OCI-LY1 (cell line): ENCODE data around the gene LRRC70.

Experiments used
- H2AFZ ChIP-seq: fragments of 200-600 bp; sonication (generic), shearing (Covaris generic); 2 replicates; pipeline ENCODE4 v1.6.0; 2014; ENCODE audit warnings: antibody characterized with exemption, mild to moderate bottlenecking, low read length
- H3F3A ChIP-seq: fragments of 200-600 bp; sonication (generic), shearing (Covaris generic); 2 replicates; pipeline ENCODE4 v1.6.0; 2014; ENCODE audit warnings: mild to moderate bottlenecking, antibody characterized with exemption, low read length, moderate library complexity; ENCODE audit not compliant: insufficient read depth
- H3K27ac ChIP-seq: fragments of 200-600 bp; sonication (generic); 2 replicates; pipeline ENCODE4 v1.5.1; 2014; ENCODE audit warnings: low read length, mixed run types, mild to moderate bottlenecking, low read depth; ENCODE audit not compliant: poor library complexity, severe bottlenecking
- H3K27me3 ChIP-seq: fragments of 200-600 bp; sonication (generic); 2 replicates; pipeline ENCODE4 v1.6.0; 2014; ENCODE audit warnings: antibody characterized with exemption, mild to moderate bottlenecking, low read length, moderate library complexity; ENCODE audit not compliant: insufficient read depth
- H3K36me3 ChIP-seq: fragments of 200-600 bp; sonication (generic); 2 replicates; pipeline ENCODE4 v1.6.1; 2014; ENCODE audit warnings: mild to moderate bottlenecking, antibody characterized with exemption, low read length, moderate library complexity, mixed read lengths; ENCODE audit not compliant: insufficient read depth
- H3K4me1 ChIP-seq: fragments of 200-600 bp; sonication (generic); 2 replicates; pipeline ENCODE4 v1.5.1; 2014; ENCODE audit warnings: mild to moderate bottlenecking, low read length, moderate library complexity; ENCODE audit not compliant: insufficient read depth, severe bottlenecking
- H3K4me2 ChIP-seq: fragments of 200-600 bp; sonication (generic), shearing (Covaris generic); 2 replicates; pipeline ENCODE4 v1.6.1; 2014; ENCODE audit warnings: low read length
- H3K4me3 ChIP-seq: fragments of 200-600 bp; sonication (generic); 2 replicates; pipeline ENCODE4 v1.5.1; 2014; ENCODE audit warnings: low read length, low read depth, mild to moderate bottlenecking, mixed read lengths; ENCODE audit not compliant: poor library complexity, severe bottlenecking
- H3K79me2 ChIP-seq: fragments of 200-600 bp; shearing (Covaris generic); 2 replicates; pipeline ENCODE4 v1.6.1; 2016; ENCODE audit warnings: mixed run types, low read length, mixed read lengths; ENCODE audit not compliant: insufficient read depth
- H3K9ac ChIP-seq: fragments of 200-600 bp; sonication (generic), shearing (Covaris generic); 2 replicates; pipeline ENCODE4 v1.6.1; 2014; ENCODE audit warnings: mild to moderate bottlenecking, low read length, mixed read lengths
- H3K9me2 ChIP-seq: fragments of 200-600 bp; sonication (generic), shearing (Covaris generic); 2 replicates; pipeline ENCODE4 v1.6.1; 2014; ENCODE audit warnings: low read depth, mild to moderate bottlenecking, low read length, mixed read lengths
- H3K9me3 ChIP-seq: fragments of 200-600 bp; shearing (Covaris generic); 2 replicates; pipeline ENCODE4 v1.6.1; 2014; ENCODE audit warnings: low read length, mixed read lengths
- H4K20me1 ChIP-seq: fragments of 200-600 bp; sonication (generic), shearing (Covaris generic); 2 replicates; pipeline ENCODE4 v1.6.0; 2016; ENCODE audit warnings: mild to moderate bottlenecking, low read length; ENCODE audit not compliant: insufficient read depth
- CTCF ChIP-seq: fragments of 200-600 bp; sonication (generic), shearing (Covaris generic); IDR thresholded peaks from 2 replicates; pipeline ENCODE4 v1.5.1; 2017; ENCODE audit warnings: mild to moderate bottlenecking, antibody characterized with exemption, low read length, moderate library complexity, mixed read lengths
- EZH2 ChIP-seq: fragments of 200-600 bp; sonication (generic), shearing (Covaris generic); IDR thresholded peaks from 2 replicates; pipeline ENCODE4 v1.8.0; 2017; ENCODE audit warnings: borderline replicate concordance, mixed run types, mild to moderate bottlenecking, antibody characterized with exemption, low read length, moderate library complexity, mixed read lengths

Gene LRRC70

DNA sequence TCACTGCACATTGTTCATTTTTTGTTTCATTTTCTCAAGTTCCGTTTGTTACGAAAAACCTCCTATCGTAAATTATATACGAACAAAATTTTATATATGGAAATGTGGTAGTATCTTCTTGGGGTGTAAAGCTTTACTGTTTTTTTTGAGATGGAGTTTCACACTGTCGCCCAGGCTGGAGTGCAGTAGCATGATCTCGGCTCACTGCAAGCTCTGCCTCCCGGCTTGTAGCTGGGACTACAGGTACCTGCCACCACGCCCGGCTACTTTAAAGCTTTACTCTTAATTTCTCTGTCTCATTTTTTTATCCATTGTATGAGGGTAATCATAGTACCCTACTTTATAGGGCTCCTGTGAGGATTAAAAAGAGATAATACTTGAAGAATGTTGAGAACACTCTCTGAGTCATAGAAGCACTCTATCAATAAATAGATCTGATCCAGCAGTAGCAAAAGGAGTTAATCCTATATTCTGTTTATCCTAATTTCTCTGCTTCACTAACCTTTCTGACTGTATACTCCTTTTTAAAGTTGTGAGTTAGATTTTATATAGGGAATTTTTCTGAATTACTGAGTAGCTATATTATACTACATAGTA, 5.6 kb upstream of the LRRC70 start:
- Histone ChIP-seq H3K9me2 (no peaks in the 10 kb centered on the region), H3K27ac (no peak overlapping the region), H3K4me3 (no peak overlapping the region), H3K27me3 (no peaks in the 10 kb centered on the region), H3K36me3 (peaks cover 9% of the 10 kb centered on the region), H3K79me2 (no peaks in the 10 kb centered on the region), H2AFZ (no peak overlapping the region), H3K9me3 (no peaks in the 10 kb centered on the region), H4K20me1 (no peaks in the 10 kb centered on the region), H3K9ac (no peak overlapping the region), H3F3A (no peaks in the 10 kb centered on the region), H3K4me1 (peaks cover 1% of the 10 kb centered on the region), H3K4me2 (no peak overlapping the region)
- TF ChIP-seq EZH2 = no peak
- TF ChIP-seq CTCF = no peak

- TF ChIP-seq CTCF = no peak
- no peak for TF ChIP-seq EZH2
- H2AFZ ChIP-seq = no peak overlapping the region
- H3K27me3 ChIP-seq = no peaks in the 10 kb centered on the region
- H3K79me2 ChIP-seq = no peaks in the 10 kb centered on the region; the same call in 1 of the 2 replicates
- no peaks in the 10 kb centered on the region for H3F3A ChIP-seq
- H3K36me3 ChIP-seq = no peaks in the 10 kb centered on the region
- no peak overlapping the region for H3K4me2 ChIP-seq
- H3K9ac ChIP-seq = no peak overlapping the region
- H3K9me2 ChIP-seq = no peaks in the 10 kb centered on the region
- H3K9me3 ChIP-seq = no peaks in the 10 kb centered on the region
- H3K4me3 ChIP-seq = no peak overlapping the region
- no peak overlapping the region for H3K27ac ChIP-seq
- peaks cover 10% of the 10 kb centered on the region for H3K4me1 ChIP-seq
- H4K20me1 ChIP-seq = no peaks in the 10 kb centered on the region
These were observed 4.0 kb upstream of the LRRC70 start for GRCh38 chr5:62574599-62574998.

DNA sequence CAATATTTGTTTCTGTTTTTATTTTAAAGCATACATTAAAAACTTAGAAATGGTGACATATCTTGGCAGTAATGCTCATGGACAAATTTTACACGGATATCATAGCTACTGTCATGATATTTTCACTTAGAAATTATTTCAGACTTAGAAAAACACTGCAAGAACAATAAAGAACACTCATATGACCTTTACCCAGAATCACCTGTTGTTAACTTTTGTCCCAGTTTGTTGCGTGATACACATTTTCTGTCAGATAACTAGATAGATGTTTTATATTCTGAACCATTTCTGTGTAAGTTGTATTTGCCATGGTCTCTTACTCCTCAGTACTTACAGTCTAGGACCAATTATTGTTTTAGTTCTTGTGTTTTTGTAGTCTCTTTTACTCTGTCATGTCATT, 3.6 kb upstream of the LRRC70 start:
- Histone ChIP-seq H3K4me1 (peaks cover 10% of the 10 kb centered on the region), H2AFZ (no peak overlapping the region), H3K9me3 (no peaks in the 10 kb centered on the region), H3K9ac (no peak overlapping the region), H3K79me2 (no peaks in the 10 kb centered on the region; the same call in 1 of the 2 replicates), H3K9me2 (no peaks in the 10 kb centered on the region), H3K27ac (no peak overlapping the region), H4K20me1 (no peaks in the 10 kb centered on the region), H3K27me3 (no peaks in the 10 kb centered on the region), H3K4me2 (no peak overlapping the region), H3K4me3 (no peak overlapping the region), H3F3A (no peaks in the 10 kb centered on the region), H3K36me3 (no peaks in the 10 kb centered on the region)
- TF ChIP-seq CTCF (no peak), EZH2 (no peak)
